LHCN-M2 (cell line): Measurements from ENCODE around the gene ROBO2. TPM values are rescaled to one million over a fixed set of nuclear protein-coding genes. Genes with fewer than 3 reads are reported as not detected.

Experiments
- DNase-seq: peaks from one replicate; pipeline ENCODE4 v3.0.0-alpha.2; 2012; ENCODE audit warnings: low read depth
- total RNA-seq: library from RNA; depleted of rRNA; stranded (reverse); fragments of >200 nt; gene quantifications from 2 replicates; pipeline ENCODE4 v1.2.3, GENCODE V29; 2014

The ROBO2 gene
- total RNA-seq, 1 experiment from 2014 or later, result not detected

DNA sequence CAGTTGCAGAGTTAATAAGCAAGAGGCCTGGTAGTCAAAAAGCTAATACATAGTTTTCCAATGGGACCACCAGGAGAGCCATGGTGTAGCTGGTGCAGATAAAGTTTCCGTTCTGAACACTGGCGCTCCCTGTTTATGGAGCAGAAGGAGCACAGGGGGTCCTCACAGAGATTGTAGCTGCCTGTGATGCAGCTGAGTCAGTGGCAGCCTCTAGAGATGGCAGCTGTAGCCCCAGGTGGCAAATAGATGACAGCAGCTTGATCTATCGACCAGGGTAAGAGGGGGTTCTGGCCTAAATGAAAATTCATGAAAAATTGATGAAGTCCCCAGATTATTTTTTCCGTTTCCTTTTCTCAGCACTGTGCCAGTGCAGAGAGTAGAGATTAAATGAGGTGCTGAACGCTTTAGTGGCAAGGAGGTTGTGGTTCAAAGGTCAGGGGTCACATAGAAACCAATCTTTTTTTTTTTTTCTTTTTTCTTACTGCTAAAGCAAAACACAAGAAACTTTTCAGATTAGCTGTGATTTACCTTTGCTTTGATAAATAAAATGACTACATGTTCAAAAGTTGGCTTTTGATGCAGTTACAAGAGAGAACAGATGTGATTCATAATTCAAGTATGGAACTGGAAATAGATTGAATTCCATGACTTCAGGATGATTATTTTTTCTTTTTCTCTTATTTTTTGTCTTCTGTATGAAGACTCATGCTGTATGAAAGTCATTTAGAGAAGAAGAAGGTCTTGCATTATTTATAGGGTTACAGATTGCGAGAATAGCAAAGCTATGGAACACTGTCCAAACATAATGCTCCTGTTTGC is 63.3 kb downstream of the ROBO2 start:
- no peak for DNase-seq

DNA sequence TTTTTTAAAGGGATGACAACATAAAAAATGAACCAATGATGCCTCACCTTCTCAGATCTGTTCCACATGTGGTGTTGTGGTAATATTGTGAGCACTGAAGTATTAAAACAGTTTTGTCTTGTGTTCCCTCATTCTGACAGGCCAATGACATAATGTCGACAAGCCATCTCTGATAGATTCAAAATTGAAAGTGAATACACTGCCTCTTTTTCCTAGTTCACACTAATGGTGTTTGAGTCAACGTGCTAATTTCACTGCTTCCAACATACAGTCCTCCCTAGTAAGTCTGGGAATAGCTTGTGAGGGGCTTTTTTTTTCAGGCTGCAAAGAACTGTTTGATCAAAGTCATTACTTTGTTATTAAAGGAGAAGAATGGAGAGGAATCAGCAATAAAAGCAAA is 82.8 kb downstream of the ROBO2 start:
- no peak for DNase-seq

DNA sequence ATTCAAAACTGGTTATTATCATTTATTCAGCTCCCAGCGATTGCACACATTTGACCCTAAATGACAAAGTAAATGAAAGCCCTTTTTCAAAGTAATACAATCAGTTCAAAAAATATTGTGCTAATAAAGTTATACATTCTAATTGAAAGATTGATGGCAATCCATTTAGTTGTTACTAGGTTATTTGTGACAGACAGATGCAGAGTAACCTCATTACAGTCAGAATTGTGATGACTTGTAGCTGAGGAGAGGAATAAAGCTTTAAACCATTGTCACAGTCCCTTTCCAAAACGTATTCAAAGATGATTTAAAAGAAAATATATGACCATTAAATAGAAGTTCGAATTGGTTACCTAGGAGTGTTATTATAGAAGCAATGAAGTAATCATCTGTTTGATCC is 86.1 kb downstream of the ROBO2 start:
- DNase-seq, result no peak

DNA sequence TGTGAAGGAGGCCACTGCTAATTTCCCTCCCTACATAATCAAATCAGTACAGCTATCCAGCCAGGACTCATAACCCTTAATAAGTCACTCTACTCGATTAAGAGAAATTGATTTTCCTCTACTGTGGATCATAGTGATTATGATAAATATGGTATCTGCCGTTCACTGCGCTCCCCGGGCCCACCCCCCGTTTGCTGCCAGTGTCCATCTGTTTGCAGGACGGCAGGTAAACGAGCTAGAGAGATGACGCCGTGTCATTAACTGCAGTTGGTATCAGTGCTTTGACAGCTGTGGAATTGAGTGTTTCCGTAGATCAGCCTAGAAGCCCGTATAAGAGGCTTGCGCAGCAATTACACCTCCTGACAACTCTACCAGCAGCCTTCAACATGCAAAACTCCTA is 94.9 kb downstream of the ROBO2 start:
- DNase-seq, result no peak

DNA sequence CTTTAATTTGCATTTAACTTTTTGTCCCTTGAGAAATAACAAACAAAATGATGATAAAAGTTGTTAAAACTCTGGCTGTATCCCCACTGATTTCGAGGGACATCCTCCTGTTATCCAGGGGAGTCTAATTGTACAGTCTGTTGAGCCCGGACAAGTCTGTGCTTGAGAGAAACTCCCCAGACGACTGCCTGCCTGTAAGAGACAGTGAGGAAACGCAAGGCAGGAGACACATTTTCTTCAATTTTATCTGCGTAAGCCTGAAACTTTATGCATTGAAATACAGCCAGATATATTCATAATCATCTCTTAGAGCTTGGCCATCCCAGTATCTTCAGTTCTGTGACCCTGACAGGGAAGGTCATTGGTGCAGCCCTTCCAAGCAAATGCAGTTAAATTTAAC is 97.7 kb downstream of the ROBO2 start:
- DNase-seq, result no peak

DNA sequence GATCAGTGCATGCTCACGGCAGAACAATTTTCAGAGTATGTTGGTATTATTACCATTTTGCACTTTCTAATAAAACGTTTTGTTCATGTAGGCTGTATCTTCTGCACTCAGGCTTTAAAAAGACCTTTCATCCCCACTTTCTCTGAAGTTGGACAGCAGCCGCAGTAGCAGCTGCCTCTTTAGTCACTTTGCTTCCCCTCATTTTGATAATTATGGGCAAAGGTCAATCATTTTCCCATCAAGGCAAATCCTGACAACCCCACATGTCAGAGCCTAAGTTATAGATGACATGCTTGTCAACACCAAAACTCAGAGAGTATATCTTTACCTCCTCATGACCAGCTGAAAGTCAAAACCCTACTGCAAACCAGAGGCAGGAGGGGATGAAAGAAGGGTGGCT is 99.7 kb downstream of the ROBO2 start:
- no peak for DNase-seq

DNA sequence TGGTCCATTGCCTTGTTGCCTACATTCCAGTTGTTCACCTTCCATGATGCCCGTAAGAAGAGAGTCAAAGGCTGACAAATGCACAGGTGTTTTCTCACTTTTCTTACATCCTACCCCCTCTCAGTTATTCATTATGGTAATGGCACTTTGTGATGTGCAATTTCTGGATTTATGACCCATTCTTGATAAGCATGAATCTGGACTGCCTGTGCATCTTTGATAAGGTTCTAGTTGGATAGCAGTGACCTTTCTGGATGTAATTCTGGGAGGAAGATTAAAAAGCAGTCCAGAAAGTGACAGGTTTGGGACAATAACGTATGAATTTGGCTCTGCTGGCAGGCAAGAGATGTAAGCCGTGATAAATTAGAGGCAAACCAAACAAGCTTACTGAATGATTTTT is 101.5 kb downstream of the ROBO2 start:
- no peak for DNase-seq

DNA sequence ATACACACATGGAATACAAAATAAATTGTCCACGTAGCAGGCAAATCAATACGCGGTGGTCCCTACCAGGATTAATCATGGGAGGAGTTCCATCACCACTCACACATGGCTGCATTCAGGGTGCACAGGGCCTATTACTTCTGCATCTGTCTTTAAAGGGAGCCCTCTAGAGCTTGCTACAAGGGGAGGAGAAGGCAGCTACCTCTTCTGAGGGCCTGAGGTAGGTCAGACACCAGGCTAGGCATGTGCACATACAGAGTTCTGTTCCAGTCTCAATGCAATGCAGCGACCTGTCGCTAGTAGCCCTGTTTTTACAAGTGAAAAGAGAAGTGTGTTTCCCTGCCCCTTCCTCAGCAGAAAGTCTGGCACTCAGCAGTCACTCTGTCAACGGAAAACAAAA is 102.7 kb downstream of the ROBO2 start:
- no peak for DNase-seq

DNA sequence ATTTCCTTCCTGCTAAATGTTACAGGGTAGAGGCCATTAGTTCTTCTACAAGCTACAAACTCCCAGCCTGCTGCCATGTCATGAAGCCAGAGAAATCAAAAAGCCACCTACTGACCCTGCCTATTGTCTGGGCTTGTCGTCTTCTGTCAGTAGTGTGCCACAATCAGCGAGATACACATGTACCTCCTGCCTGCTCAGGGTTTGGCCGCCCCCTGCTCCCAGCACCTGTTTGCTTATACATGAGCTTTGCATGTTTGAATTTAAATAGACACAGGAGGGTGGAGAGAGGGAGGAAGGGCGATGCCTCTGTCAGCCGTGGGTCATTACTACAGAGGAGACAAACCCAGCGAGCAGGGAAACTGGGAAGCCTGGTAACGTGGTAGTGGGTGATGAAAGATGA is 106.1 kb downstream of the ROBO2 start:
- DNase-seq, result no peak

DNA sequence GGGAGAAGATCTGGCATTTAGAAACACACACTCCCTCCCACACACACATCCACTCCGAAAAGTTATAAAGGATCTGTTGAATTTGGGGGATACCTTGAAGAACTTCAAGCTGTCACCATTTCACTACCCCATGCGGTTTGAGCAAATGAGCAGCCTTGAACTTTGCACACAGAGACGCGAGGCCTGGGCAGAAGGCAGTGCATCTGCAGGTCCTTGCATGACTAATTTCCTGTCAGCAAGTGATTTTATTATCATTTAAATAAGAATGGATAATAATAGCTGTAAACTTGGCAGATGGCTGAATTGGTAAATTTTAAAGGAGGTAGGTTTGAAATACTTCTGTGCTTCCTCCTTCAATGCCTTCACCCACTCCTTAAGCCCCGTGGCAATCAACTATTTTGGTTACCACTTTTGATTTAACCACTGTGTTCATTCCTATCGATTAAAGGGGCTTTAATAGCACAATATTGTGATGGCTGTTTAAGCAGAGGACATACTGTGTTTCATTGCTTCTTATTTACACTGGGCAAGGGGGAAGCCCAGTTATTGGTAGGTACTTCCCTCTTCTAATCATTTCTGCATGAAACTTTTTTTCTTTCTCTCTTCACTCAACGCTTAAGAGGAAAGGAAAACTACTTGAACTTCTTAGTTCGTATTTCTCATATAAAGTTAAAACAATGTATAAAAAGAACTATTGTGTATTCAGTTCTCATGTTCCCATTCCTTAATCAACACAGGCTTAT is 108.1 kb downstream of the ROBO2 start:
- no peak for DNase-seq

DNA sequence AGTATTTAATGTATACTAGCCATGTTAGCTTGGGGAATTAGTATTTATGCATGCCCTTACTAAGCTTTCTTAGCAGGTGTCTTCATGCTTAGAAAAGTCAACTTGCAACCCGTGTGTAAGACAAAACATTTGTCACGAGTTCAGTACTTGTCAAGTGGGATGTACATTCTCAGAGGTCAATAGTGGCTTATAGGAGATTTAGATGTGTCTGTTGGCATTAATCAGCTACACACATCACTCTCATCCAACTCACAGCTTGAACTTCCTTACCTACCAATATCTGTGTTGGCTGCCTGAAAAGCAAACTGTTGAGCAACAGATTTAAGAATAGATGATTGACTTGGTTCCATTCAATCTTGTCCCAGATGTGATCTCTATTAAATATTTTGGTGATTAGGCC is 109.5 kb downstream of the ROBO2 start:
- DNase-seq, result no peak

DNA sequence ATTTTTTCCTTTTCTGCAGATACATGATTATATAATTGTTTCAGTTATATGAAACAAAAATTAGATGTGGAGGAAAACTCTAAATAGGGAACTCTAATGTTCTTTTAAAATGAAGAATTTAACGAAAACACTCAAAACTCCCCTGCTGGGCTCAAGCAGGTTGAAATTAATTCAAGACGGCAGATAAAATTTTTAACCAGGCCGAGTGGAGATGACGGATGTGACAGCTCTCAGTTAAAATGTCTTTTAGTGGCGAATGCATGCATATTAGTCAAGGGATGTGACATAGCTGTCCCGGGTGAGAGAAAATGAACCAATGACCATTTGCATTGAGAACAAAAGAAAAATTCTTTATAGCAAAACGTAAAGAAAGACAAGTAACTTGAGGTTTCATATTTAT is 110.1 kb downstream of the ROBO2 start:
- DNase-seq, result no peak

DNA sequence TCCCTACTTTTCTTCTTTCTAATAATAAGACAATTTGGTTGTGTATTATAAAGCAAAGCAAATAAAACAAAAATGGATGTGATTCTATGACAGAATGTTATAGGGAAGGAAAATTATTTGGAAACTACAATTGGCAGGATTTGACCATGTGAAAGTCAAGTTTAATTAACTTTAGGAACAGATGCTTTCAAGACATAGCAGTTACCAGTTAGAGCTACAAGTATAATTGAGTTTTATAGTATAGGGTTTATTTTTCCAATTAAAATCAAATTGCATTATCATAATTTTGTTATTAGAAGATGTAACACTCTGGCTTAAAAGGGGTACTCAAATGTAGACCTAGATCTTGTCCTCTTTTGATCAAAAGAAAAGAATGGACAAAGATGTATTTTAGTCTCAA is 110.9 kb downstream of the ROBO2 start:
- DNase-seq, result no peak

DNA sequence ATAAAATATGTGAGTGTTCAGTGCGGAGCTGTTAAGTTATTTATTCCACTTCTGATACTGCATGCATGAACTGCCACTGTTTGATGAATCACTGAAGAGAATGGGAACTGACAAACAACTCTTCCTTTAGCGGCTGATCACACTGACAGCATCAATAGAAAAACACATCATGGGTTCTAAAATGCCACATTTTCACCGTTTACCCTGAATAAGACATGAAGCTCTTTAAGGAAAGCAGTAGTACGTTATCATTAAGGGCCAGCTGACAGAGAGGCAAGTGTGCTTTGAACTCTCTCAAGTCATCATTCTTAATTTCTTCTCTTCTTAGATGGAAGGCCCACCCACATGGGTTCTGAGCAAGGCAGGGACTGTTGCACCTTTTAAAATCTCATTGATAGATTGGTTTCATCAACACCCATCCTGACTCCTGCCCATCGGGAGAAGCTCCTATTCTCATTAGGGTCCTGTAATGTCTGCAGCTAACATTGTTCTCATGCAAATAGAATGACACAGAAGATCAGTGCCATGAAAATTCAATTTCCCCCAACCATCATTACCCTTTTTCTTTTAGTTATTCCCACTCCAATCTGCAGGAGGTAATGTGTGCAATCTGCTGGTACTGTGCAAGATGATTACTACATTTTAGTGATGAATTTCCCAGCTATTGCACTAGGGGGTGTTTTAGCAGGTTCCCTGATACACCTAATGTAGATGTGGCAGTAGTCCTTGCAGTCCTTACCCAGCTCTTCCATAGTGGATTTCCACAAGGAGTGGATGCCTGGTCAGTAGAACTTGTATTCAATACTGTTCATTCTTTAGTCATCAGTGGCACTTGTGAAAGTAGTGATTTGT is 119.1 kb downstream of the ROBO2 start:
- no peak for DNase-seq

DNA sequence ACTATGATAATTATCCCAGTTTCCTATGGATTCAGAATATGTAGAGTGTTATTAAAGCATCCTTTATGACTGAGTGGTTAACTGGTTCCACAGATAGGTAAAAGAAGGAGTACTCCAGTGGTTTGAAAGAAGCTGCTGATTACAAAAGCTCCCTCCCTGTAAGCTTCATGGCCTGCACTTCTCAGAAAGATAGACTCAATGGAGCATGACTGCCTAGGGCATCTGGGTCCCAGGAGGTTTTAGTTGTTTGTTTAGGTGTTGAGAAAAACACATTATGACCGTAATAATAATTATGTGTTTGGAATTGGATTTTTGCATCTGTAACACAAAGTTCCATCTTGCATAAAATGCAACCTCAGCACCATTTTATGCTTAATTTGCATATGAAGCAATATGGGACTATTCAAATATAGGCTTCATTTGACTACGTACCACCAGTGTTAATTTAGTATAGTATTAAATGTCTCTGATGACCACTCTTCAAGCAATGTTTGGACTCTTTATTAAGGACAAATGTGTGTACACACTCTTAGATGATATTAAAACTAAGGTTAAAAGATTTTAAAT is 121.1 kb downstream of the ROBO2 start:
- DNase-seq, result no peak

DNA sequence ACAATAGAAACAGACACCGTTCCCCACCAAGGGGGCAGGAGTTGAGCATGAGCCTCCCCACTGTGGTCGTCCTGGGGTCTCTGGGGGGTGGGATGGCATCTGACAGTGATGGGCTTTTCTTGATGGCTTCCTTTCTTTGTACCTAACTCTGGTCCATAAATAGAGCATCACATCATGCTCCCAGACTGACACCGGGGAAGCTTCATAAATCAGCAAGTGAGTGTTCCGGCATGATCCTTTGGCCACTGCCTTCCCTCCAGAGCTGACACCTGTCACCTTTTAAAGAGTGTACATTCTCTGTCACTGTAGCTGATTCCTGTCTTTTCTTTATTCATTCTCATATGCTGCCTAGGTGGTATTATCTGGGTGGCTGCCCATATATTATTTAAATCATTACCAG is 129.9 kb downstream of the ROBO2 start:
- DNase-seq, result no peak

DNA sequence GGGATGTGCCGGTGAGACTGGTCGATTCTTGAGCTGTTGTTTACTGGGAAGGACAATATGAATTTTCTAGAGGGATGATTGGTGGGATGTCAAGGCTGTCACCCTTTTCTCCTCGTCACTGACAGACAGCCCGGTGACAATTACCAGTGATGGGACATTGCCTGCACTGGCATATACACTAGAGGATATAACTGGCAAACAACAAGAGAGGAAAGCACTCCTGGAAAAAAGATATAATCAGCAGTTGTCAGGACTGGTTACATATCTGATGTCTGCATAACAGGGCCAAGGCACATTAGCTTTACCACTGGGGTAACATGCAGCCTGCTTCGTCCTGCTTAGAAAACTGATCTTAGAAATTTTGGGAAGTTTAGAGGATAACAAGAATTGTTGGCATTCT is 131.1 kb downstream of the ROBO2 start:
- no peak for DNase-seq

DNA sequence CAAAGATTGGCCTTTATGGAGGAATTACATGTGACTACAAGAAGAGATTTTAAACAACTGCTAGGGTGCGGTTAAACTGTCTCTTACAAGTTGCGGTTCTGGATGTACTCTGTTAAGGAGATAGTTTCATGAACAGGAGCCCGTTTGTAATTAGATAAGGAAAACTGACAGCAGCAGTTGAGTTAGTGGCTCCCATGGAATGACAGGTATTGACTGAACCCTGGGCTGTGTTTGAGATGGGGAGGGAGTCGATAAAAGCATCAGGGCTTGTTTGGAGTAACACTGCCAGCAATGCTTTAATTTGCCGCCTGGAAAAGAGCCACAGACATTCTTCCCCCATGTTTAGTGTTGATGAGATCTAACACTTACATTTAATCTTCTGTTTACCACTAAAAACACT is 139.9 kb downstream of the ROBO2 start:
- no peak for DNase-seq

DNA sequence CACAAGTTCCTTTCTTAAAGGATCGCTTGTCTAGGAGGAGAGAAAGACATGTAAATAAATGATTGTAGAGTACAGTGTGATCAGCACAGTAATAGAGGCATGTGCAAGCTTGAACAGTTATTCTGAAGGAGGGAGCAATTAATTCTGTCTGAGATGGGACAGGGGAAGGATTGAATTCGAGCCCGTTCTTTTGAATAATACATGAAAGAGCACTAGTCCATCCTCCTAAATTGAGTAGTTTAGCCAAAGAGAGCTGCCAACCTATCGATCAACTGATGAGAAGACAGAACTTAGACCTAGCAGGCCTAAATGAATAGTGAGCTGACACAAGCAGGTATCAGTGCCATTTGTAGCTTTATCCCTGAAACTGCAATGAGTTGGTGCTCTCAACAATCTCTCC is 142.4 kb downstream of the ROBO2 start:
- no peak for DNase-seq

DNA sequence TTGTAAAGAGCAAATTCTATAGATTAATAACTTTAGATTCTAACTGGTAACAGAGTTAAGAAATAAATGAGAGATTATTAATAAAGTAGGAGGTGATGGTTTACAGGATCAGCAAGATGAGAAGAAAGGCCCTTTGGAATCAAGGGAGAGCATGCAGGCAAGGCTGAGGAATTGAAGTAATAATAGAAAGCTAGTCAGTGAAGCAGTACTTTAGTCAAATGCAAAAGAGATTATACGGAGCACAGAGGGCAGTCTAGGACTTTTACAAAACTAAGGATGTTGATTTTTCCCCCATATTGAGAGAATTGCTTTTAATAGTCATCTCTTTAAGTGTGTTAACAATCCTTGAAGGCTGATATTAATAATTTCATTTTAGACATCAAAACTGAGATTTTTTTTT is 146.4 kb downstream of the ROBO2 start:
- no peak for DNase-seq

DNA sequence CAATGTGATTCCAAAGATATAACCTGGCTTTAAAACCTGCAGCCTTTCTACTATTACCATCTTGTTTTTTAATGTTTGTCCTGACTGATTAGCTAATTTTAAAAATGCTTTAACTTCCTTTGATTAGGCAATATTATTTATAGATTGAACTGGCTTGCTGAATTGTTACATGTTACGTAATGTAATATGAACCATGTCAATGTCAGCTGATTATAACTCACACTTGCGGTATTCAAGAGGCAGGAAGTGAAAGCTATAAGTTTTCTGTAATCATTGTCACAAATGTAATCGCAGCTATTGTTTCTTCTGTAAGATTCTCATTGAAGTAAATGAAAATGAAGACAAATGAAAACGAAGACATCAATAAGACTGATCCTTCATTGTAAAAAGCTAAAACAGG is 146.8 kb downstream of the ROBO2 start:
- DNase-seq, result no peak

DNA sequence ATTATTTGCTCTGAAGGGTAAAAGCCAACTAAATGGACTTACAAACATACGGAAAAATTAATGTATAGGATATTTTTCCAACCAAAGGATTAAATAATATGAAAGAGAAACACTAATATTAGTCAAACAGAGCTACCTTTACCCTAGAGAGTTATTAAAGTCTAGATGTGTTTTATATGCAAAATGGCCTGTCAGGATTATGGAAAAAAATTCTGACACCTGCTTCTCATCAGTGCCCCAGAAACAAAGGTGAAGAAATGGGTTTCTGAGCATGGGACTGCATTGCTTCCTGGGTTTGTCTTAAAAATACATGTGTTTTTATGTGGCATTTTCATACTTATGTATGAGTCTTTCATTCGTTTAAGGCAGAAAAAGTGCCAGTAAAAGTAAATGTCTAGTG is 148.3 kb downstream of the ROBO2 start:
- DNase-seq, result no peak
